CD4-positive, alpha-beta T cell treated with Interleukin-4 for 4 hours (primary cell): ENCODE results near the gene FUT9.

Source experiments
- DNase-seq: peaks from one replicate; pipeline ENCODE4 v3.0.0-alpha.2; 2020

The FUT9 gene

GRCh38 chr6:96015518-96016333, at the start of gene FUT9:
TSS of gene FUT9 (plus strand) at chr6:96015974. CDS start at chr6:96203156, 187,182 bp downstream.
- no peak for DNase-seq

GRCh38 chr6:95967594-95967993, 48.2 kb upstream of the FUT9 start:
- no peak for DNase-seq

- no peak for DNase-seq
These were observed 41.8 kb upstream of the FUT9 start for GRCh38 chr6:95973976-95974375.

- DNase-seq, result no peak
These were observed 37.5 kb upstream of the FUT9 start for GRCh38 chr6:95978230-95978629.

- DNase-seq, result no peak
These were observed 23.9 kb upstream of the FUT9 start for GRCh38 chr6:95991906-95992305.

- DNase-seq, result no peak
These were observed 21.6 kb upstream of the FUT9 start for GRCh38 chr6:95994151-95994550.

- no peak for DNase-seq
These were observed 17.6 kb upstream of the FUT9 start for GRCh38 chr6:95998133-95998532.

- no peak for DNase-seq
These were observed 13.7 kb upstream of the FUT9 start for GRCh38 chr6:96001891-96002575.

- DNase-seq, result no peak
These were observed 13.2 kb upstream of the FUT9 start for GRCh38 chr6:96002576-96002910.

GRCh38 chr6:96002912-96003311, 12.9 kb upstream of the FUT9 start:
- DNase-seq, result no peak

GRCh38 chr6:96007663-96008062, 8.1 kb upstream of the FUT9 start:
- DNase-seq, result no peak

GRCh38 chr6:96013531-96013930, 2.2 kb upstream of the FUT9 start:
- DNase-seq, result no peak

GRCh38 chr6:96014846-96015517, 792 bp upstream of the FUT9 start:
- no peak for DNase-seq

GRCh38 chr6:96016334-96017069, 728 bp downstream of the FUT9 start:
- no peak for DNase-seq

- no peak for DNase-seq
These were observed 1.2 kb downstream of the FUT9 start for GRCh38 chr6:96017070-96017359.

- no peak for DNase-seq
These were observed 6.5 kb downstream of the FUT9 start for GRCh38 chr6:96022225-96022624.

- no peak for DNase-seq
These were observed 16.9 kb downstream of the FUT9 start for GRCh38 chr6:96032661-96033060.

GRCh38 chr6:96051555-96051954, 35.8 kb downstream of the FUT9 start:
- no peak for DNase-seq

- DNase-seq, result no peak
These were observed 42.3 kb downstream of the FUT9 start for GRCh38 chr6:96058082-96058481.

- DNase-seq, result no peak
These were observed 43.8 kb downstream of the FUT9 start for GRCh38 chr6:96059586-96059985.

GRCh38 chr6:96060249-96060648, 44.5 kb downstream of the FUT9 start:
- DNase-seq, result no peak

- no peak for DNase-seq
These were observed 49.4 kb downstream of the FUT9 start for GRCh38 chr6:96065213-96065612.

- DNase-seq, result no peak
These were observed 50.6 kb downstream of the FUT9 start for GRCh38 chr6:96066376-96066775.

GRCh38 chr6:96073555-96073954, 57.8 kb downstream of the FUT9 start:
- no peak for DNase-seq
